WTC11 (cell line): ENCODE measurements around the gene INAFM2.

Source experiments
- CBFB ChIP-seq: sonication (generic); formaldehyde crosslinking; IDR thresholded peaks from 2 replicates; pipeline ENCODE4 v1.8.1; 2022; ENCODE audit warnings: mild to moderate bottlenecking, low read depth, missing genetic modification reagents
- E2F1 ChIP-seq: sonication (generic); formaldehyde crosslinking; IDR thresholded peaks from 2 replicates; pipeline ENCODE4 v1.8.0; 2022; ENCODE audit warnings: mild to moderate bottlenecking, missing genetic modification reagents
- ERG ChIP-seq: fragments of 250-450 bp; sonication (Bioruptor Pico); IDR thresholded peaks from 2 replicates; pipeline ENCODE4 v1.8.0; 2021; ENCODE audit warnings: mild to moderate bottlenecking
- HMGA2 ChIP-seq: fragments of 250-450 bp; sonication (Bioruptor Pico); IDR thresholded peaks from 2 replicates; pipeline ENCODE4 v1.4.0; 2021; ENCODE audit warnings: mild to moderate bottlenecking, moderate library complexity
- MAX ChIP-seq: sonication (generic); formaldehyde crosslinking; IDR thresholded peaks from 2 replicates; pipeline ENCODE4 v1.8.0; 2022; ENCODE audit warnings: mild to moderate bottlenecking, missing genetic modification reagents
- NR1H2 ChIP-seq: sonication (generic); formaldehyde crosslinking; IDR thresholded peaks from 2 replicates; pipeline ENCODE4 v1.9.0; 2021; ENCODE audit warnings: mild to moderate bottlenecking, moderate library complexity, missing genetic modification reagents
- ZNF121 ChIP-seq: sonication (generic); formaldehyde crosslinking; IDR thresholded peaks from 2 replicates; pipeline ENCODE4 v1.8.0; 2023; ENCODE audit warnings: missing genetic modification reagents
- ZSCAN18 ChIP-seq: fragments of 250-450 bp; sonication (Bioruptor Pico); IDR thresholded peaks from 2 replicates; pipeline ENCODE4 v2.1.2; 2022; ENCODE audit warnings: mild to moderate bottlenecking, moderate library complexity
- TF ChIP-seq, protein P1 (sequence below): fragments of 200-600 bp; IDR thresholded peaks from 2 replicates; pipeline ENCODE4 v1.8.0; 2022; ENCODE audit warnings: antibody characterized with exemption
- TF ChIP-seq, protein P2 (sequence below): sonication (generic); formaldehyde crosslinking; IDR thresholded peaks from 2 replicates; pipeline ENCODE4 v1.8.1; 2023; ENCODE audit warnings: mild to moderate bottlenecking, missing genetic modification reagents, borderline replicate concordance

DNA sequence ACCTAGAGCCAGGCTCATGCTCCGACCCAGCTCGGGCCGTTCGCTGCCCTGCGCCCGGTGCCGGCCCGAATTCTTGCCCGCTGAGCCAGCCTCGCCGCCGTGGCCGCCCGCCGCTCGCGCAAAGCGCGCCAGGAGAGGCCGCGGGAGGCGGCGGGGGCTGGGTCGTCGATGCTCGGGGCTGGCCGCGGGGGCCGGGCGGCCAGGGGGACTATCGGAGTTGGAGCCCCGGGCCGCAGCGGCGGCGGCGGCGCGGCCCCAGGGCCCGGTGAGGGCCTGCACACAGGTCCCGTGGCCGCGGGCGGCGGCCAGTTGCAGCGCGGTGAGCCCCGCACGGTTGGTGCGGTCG lies 41.7 kb upstream of the INAFM2 start:
- TF ChIP-seq E2F1 (CRISPR knock-in tag), result no peak
- TF ChIP-seq, protein P1, sequence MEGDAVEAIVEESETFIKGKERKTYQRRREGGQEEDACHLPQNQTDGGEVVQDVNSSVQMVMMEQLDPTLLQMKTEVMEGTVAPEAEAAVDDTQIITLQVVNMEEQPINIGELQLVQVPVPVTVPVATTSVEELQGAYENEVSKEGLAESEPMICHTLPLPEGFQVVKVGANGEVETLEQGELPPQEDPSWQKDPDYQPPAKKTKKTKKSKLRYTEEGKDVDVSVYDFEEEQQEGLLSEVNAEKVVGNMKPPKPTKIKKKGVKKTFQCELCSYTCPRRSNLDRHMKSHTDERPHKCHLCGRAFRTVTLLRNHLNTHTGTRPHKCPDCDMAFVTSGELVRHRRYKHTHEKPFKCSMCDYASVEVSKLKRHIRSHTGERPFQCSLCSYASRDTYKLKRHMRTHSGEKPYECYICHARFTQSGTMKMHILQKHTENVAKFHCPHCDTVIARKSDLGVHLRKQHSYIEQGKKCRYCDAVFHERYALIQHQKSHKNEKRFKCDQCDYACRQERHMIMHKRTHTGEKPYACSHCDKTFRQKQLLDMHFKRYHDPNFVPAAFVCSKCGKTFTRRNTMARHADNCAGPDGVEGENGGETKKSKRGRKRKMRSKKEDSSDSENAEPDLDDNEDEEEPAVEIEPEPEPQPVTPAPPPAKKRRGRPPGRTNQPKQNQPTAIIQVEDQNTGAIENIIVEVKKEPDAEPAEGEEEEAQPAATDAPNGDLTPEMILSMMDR, result no peak
- no peak for TF ChIP-seq ZSCAN18
- no peak for TF ChIP-seq ZNF121 (CRISPR knock-in tag)
- no peak for TF ChIP-seq HMGA2 (CRISPR knock-in tag)
- TF ChIP-seq, protein P2, sequence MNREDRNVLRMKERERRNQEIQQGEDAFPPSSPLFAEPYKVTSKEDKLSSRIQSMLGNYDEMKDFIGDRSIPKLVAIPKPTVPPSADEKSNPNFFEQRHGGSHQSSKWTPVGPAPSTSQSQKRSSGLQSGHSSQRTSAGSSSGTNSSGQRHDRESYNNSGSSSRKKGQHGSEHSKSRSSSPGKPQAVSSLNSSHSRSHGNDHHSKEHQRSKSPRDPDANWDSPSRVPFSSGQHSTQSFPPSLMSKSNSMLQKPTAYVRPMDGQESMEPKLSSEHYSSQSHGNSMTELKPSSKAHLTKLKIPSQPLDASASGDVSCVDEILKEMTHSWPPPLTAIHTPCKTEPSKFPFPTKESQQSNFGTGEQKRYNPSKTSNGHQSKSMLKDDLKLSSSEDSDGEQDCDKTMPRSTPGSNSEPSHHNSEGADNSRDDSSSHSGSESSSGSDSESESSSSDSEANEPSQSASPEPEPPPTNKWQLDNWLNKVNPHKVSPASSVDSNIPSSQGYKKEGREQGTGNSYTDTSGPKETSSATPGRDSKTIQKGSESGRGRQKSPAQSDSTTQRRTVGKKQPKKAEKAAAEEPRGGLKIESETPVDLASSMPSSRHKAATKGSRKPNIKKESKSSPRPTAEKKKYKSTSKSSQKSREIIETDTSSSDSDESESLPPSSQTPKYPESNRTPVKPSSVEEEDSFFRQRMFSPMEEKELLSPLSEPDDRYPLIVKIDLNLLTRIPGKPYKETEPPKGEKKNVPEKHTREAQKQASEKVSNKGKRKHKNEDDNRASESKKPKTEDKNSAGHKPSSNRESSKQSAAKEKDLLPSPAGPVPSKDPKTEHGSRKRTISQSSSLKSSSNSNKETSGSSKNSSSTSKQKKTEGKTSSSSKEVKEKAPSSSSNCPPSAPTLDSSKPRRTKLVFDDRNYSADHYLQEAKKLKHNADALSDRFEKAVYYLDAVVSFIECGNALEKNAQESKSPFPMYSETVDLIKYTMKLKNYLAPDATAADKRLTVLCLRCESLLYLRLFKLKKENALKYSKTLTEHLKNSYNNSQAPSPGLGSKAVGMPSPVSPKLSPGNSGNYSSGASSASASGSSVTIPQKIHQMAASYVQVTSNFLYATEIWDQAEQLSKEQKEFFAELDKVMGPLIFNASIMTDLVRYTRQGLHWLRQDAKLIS (CRISPR knock-in tag), result no peak
- no peak for TF ChIP-seq CBFB
- TF ChIP-seq NR1H2 (CRISPR knock-in tag), result no peak
- no peak for TF ChIP-seq MAX (CRISPR knock-in tag)
- no peak for TF ChIP-seq ERG (CRISPR knock-in tag)
